ENCODE results near the gene NEUROD2.

Gene NEUROD2

DNA sequence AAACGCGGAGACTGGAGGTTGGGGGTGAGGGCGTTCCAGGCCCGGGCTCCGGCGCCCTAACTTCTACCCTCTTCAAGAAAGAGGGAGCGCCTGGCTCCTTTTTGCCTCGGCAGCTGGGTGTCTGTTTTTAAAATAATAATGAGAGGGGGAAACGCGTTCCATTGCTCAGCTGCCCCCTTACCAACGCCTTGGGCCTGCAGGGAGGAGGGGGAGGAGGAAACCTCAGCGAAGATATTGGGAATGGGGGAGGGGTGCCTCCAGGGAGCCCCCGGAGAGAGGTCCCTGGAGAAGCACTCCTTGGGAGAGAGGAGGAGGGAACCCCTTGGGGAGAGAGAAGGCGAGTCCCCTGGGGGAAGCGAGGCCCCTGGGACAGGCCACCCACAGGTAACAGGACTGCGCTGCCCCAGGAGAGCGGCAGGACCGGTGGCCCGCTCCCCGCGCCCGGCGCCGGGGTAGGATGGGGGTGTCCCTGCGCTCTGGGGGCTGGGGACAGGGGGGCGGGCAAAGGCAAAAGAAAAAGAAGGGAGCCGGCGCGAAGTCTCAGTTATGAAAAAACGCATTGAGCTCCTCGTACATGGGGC lies 2.7 kb downstream of the NEUROD2 start:
- TF ChIP-seq, protein P1, sequence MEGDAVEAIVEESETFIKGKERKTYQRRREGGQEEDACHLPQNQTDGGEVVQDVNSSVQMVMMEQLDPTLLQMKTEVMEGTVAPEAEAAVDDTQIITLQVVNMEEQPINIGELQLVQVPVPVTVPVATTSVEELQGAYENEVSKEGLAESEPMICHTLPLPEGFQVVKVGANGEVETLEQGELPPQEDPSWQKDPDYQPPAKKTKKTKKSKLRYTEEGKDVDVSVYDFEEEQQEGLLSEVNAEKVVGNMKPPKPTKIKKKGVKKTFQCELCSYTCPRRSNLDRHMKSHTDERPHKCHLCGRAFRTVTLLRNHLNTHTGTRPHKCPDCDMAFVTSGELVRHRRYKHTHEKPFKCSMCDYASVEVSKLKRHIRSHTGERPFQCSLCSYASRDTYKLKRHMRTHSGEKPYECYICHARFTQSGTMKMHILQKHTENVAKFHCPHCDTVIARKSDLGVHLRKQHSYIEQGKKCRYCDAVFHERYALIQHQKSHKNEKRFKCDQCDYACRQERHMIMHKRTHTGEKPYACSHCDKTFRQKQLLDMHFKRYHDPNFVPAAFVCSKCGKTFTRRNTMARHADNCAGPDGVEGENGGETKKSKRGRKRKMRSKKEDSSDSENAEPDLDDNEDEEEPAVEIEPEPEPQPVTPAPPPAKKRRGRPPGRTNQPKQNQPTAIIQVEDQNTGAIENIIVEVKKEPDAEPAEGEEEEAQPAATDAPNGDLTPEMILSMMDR (IDR thresholded peaks at IDR 0.05; ENCODE audit: unreplicated experiment in 3 of 3) = no peak
- peaks cover 99% of the 10 kb centered on the region for H3K27me3 Mint-ChIP-seq (ENCODE audit: low read depth)
- peaks cover 4% of the 10 kb centered on the region for H3K4me1 Mint-ChIP-seq
- no peaks in the 10 kb centered on the region for H3K9me3 Mint-ChIP-seq
- H3K27ac Mint-ChIP-seq = no peak overlapping the region
- no peaks in the 10 kb centered on the region for H3K36me3 Mint-ChIP-seq (ENCODE audit: low read depth)
- peak overlapping the region in 2 of 3 experiments; percentile 59 to 61 for H3K4me3 Mint-ChIP-seq

DNA sequence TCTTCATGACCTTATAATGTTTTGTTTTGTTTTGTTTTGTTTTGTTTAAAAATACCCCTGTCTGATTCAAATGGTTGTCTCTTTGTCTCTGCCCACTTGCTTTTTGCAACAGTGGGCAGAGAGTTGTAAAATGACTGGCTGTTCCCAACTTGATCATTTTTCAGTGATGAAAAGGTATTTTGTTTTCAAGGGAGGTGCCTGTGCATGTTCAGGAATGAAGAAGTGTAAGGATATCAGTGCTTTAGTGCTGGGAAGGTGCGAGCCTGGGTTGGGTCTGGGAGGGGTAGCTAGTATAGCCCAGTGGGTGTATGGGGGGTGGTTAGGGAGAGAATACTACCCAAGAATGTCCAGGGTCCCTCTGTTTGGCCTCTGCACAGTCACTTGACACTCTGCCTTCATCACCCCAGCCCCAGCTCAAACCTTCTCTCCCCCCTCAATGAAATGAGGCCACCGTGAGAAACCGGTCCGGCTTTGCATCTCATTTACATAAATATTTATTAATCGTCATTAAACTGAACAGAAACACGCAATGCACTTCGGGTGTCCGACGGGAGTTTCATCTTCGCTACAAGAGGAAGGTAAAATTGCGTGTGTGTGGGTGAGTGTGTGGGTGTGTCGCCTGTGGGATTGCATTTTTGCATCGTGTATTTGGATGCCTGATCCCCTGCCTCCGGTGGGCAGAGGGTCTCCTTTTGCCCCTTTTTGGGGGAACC lies 4.3 kb downstream of the NEUROD2 start:
- peaks cover 99% of the 10 kb centered on the region for H3K27me3 Mint-ChIP-seq (ENCODE audit: low read depth)
- H3K27ac Mint-ChIP-seq = no peak overlapping the region
- no peaks in the 10 kb centered on the region for H3K36me3 Mint-ChIP-seq (ENCODE audit: low read depth)
- TF ChIP-seq, protein P1 (IDR thresholded peaks at IDR 0.05; ENCODE audit: unreplicated experiment in 3 of 3) = no peak
- H3K9me3 Mint-ChIP-seq = no peaks in the 10 kb centered on the region
- peaks cover under 1% of the 10 kb centered on the region for H3K4me1 Mint-ChIP-seq
- no peak overlapping the region for H3K4me3 Mint-ChIP-seq

DNA sequence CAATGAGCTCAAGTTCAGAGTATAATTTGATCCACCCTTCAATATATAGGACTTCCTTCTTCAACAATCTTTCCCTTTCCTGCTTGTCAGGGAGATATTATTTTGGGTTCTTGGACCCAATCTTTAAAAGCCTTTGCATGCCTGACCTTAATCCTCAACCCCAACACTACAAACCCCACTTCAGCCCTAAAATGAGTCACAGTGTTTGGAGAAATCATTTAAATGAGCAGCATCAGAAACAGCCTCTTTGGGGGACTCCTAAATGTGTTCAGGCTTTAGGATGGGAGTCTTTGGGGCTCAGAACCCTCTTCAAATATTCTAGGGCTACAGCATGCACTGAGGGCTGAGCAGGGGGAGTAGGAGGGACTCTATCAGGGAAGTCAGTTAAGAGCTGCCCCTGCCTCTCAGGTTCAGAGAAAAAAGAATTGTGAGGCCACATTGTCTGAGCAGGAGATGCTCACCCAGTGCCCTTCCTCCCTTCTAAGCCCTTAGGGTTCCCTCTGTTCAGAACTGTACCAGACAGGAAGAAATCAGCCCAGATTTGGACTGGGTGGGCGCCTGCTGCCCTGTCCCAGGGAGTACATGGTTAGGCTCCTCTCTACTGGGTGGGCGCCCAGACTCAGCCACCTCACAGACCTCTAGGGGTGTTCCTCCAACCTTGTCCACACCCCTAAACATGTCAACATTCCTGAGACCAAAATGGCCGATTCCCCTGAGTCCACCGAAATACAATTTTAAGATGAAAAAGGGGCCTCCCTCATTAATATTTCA lies 5.0 kb downstream of the NEUROD2 start:
- H3K36me3 Mint-ChIP-seq (ENCODE audit: low read depth) = no peaks in the 10 kb centered on the region
- peaks cover 2% of the 10 kb centered on the region for H3K4me1 Mint-ChIP-seq
- no peak overlapping the region for H3K4me3 Mint-ChIP-seq
- no peaks in the 10 kb centered on the region for H3K9me3 Mint-ChIP-seq
- TF ChIP-seq, protein P1 (IDR thresholded peaks at IDR 0.05; ENCODE audit: unreplicated experiment in 3 of 3) = no peak
- no peak overlapping the region for H3K27ac Mint-ChIP-seq
- peaks cover 99% of the 10 kb centered on the region for H3K27me3 Mint-ChIP-seq (ENCODE audit: low read depth)

DNA sequence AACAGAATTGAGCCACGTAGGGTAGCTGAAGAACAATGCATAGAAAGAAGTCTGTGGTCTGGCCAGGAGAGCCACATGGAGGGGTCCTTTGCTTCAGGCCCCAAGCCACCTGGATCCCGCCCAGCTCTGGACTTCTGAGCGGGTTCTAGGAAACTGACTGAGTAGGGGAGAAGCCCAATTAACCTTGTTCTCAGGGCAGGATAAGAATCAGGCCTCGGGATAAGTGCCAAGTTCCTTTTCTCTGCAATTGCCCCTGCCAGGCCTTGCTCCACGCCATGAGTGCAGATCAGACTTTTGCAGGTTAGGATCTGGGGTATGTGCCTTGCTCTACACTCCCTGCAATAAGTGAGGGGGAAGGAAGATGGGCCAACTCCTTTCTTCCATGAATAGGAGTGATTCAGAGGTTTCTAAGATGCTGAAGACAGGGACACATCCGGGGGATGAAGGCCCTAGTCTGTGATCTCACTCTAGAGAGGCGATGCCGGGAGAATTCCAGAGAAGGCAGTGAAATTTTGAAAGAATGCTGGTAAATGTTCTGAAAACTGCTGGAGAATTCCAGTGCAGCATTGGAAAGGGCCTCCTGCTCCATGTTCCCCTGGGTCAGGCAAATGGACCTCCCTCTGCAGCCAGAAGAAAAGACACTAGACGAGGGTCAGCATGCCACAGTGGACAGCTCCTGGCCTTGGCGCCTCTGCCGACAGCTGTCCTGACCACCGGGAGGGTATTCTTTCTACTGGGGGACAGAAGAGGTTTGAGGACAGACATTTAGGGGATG lies 5.8 kb downstream of the NEUROD2 start:
- TF ChIP-seq, protein P1 (IDR thresholded peaks at IDR 0.05; ENCODE audit: unreplicated experiment in 3 of 3) = no peak
- peaks cover 9% of the 10 kb centered on the region for H3K4me1 Mint-ChIP-seq
- no peaks in the 10 kb centered on the region for H3K36me3 Mint-ChIP-seq (ENCODE audit: low read depth)
- H3K4me3 Mint-ChIP-seq = no peak overlapping the region
- H3K27ac Mint-ChIP-seq = no peak overlapping the region
- H3K27me3 Mint-ChIP-seq (ENCODE audit: low read depth) = peaks cover 99% of the 10 kb centered on the region
- H3K9me3 Mint-ChIP-seq = no peaks in the 10 kb centered on the region

DNA sequence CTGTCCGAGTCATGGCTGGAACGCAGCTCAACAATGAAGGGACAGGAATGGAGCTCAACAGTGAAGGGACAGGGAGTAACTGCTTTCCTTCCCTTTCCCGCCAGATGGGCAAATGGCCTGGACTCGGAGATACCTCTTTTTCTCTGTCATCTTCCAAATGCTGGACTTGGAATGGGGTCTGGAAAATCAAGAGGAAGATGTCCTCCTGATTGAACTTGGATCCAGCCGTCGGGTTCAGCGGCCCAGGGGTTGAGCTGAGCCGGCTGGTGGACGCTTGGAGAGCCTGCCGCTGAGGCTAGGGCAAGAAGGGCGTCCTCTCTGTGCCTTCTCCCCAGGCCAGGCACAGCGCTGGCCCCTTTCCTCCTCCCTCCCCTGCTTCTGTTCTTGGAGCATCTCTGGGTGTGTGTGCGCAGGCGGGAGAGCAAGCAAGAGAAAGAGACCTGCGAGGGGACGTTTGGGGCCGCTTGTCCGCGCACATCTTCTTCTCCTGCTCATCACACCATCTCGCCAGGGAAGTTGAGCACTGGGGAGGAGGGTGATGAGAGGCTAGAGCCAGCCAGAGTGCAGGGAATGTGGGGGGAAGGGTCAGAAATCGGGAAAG lies 6.6 kb downstream of the NEUROD2 start:
- Mint-ChIP-seq H3K4me3 (no peak overlapping the region), H3K36me3 (ENCODE audit: low read depth) (no peaks in the 10 kb centered on the region), H3K27ac (no peak overlapping the region), H3K27me3 (ENCODE audit: low read depth) (peaks cover 100% of the 10 kb centered on the region), H3K9me3 (no peaks in the 10 kb centered on the region), H3K4me1 (peaks cover 12% of the 10 kb centered on the region)
- TF ChIP-seq, protein P1 (IDR thresholded peaks at IDR 0.05; ENCODE audit: unreplicated experiment in 3 of 3) = no peak
